AG04450 (cell line): ENCODE measurements around the gene NEK8. TPM values are rescaled to one million over a fixed set of nuclear protein-coding genes. Genes with fewer than 3 reads are reported as not detected.
"Not testable (repeated sequence)": the region's sequence is repeated elsewhere in the genome, so short reads cannot be mapped to it uniquely, and the experiment has no call there.

Experiments used
- CTCF ChIA-PET: fragments of 300-600, 350-600 bp; formaldehyde crosslinking; extraction: SDS; loops from one replicate; lab custom pipeline; 2022; ENCODE audit warnings: antibody characterized with exemption, inconsistent platforms; lab: Charles Lee
- POLR2A ChIA-PET: fragments of 350-600 bp; formaldehyde crosslinking; extraction: SDS; loops from one replicate; lab custom pipeline; 2021; ENCODE audit warnings: antibody characterized with exemption, inconsistent platforms; lab: Yijun Ruan, JAX
- DNase-seq: peaks from one replicate; pipeline ENCODE4 v3.0.0-alpha.2; 2011; ENCODE audit warnings: low read depth, low spot score
- H3K27ac ChIP-seq: one replicate; pipeline ENCODE4 v1.5.1; 2012; ENCODE audit warnings: low read depth, low read length, control low read depth
- H3K27me3 ChIP-seq: one replicate; pipeline ENCODE4 v1.6.0; 2012; ENCODE audit warnings: low read length; ENCODE audit not compliant: control insufficient read depth, insufficient read depth
- H3K4me3 ChIP-seq: 2 replicates; pipeline ENCODE4 v1.5.1; 2011; ENCODE audit warnings: mild to moderate bottlenecking, low read depth, low read length, control low read depth
- H3K9me3 ChIP-seq: 2 replicates; pipeline ENCODE4 v1.5.1; 2012; ENCODE audit warnings: low read length; ENCODE audit not compliant: control insufficient read depth, insufficient read depth
- CTCF ChIP-seq: IDR thresholded peaks from 2 replicates; pipeline ENCODE4 v1.5.1; 2011; ENCODE audit warnings: low read depth, low read length, control low read depth, inconsistent platforms
- polyA plus RNA-seq: library from polyadenylated mRNA; depleted of rRNA; stranded (reverse); fragments of >200 nt; gene quantifications from 2 replicates; pipeline ENCODE4 v1.2.3, GENCODE V29; 2011

The NEK8 gene
- polyA plus RNA-seq, 1 experiment, result 2.5 TPM

GRCh38 chr17:28717578-28718332 is 10.8 kb upstream of the NEK8 start, which contains the start of gene RAB34:
RAB34 (minus strand) TSS chr17:28717868; CDS start chr17:28717266, 602 bp downstream.
- peak; percentile 15; the same call in 1 of the 2 replicates for TF ChIP-seq CTCF
- peak; percentile 74 for DNase-seq
- ChIA-PET CTCF (no interaction called here), POLR2A (no interaction called here)
- H3K9me3 ChIP-seq, result no peaks in the 10 kb centered on the region; the same call in 1 of the 2 replicates
- peak within 1 kb of the TSS; percentile 85 for H3K4me3 ChIP-seq
- peak within 1 kb of the TSS; percentile 91 for H3K27ac ChIP-seq
- H3K27me3 ChIP-seq, result no peaks in the 10 kb centered on the region

- H3K4me3 ChIP-seq, result peak overlapping the region; percentile 85
- CTCF ChIA-PET, result interaction anchor here (1.4 kb wide), 1 partner anchor 8 kb away, joined by 4 read pairs; no protein-coding TSS in a partner anchor
- POLR2A ChIA-PET, result interaction anchor here (1.4 to 2.8 kb wide), 2 partner anchors 7 to 25 kb away, joined by 4 to 40 read pairs; partner anchors contain the start of genes PROCA1 and TRAF4
- TF ChIP-seq CTCF, result no peak
- H3K9me3 ChIP-seq, result no peaks in the 10 kb centered on the region; the same call in 1 of the 2 replicates
- no peak for DNase-seq
- no peaks in the 10 kb centered on the region for H3K27me3 ChIP-seq
- peak overlapping the region; percentile 91 for H3K27ac ChIP-seq
These were observed 10.1 kb upstream of the NEK8 start for GRCh38 chr17:28718333-28719020.

- no peak for DNase-seq
- H3K27ac ChIP-seq, result peak overlapping the region; percentile 91
- no peaks in the 10 kb centered on the region for H3K27me3 ChIP-seq
- TF ChIP-seq CTCF, result no peak
- H3K4me3 ChIP-seq, result peak overlapping the region; percentile 99
- ChIA-PET CTCF (interaction anchor here (0.6 to 1.4 kb wide), 4 partner anchors 8 to 398 kb away, joined by 3 to 4 read pairs (median 4); no protein-coding TSS in a partner anchor), POLR2A (interaction anchor here (0.6 to 2.8 kb wide), 16 partner anchors 8 to 233 kb away, joined by 3 to 40 read pairs (median 6); partner anchors contain the start of genes FLOT2, NEK8, PHF12 and PROCA1)
- H3K9me3 ChIP-seq, result no peaks in the 10 kb centered on the region; the same call in 1 of the 2 replicates
These were observed 9.6 kb upstream of the NEK8 start for GRCh38 chr17:28719021-28719433.

GRCh38 chr17:28720247-28720996 is 8.2 kb upstream of the NEK8 start:
- H3K9me3 ChIP-seq, result no peaks in the 10 kb centered on the region; the same call in 1 of the 2 replicates
- H3K27me3 ChIP-seq, result no peaks in the 10 kb centered on the region
- no peak for TF ChIP-seq CTCF
- DNase-seq, result no peak
- peak overlapping the region; percentile 78 for H3K27ac ChIP-seq
- CTCF ChIA-PET, result interaction anchor here (0.9 to 1.4 kb wide), 4 partner anchors 9 to 233 kb away, joined by 3 to 4 read pairs (median 4); partner anchors contain the start of gene PROCA1
- H3K4me3 ChIP-seq, result peak overlapping the region; percentile 99
- POLR2A ChIA-PET, result interaction anchor here (0.6 to 2.8 kb wide), 10 partner anchors 8 to 1340 kb away, joined by 3 to 40 read pairs (median 7); partner anchors contain the start of genes NEK8, PROCA1 and TRAF4

- not testable (repeated sequence) for H3K27me3 ChIP-seq, H3K9me3 ChIP-seq, H3K27ac ChIP-seq, DNase-seq
- H3K4me3 ChIP-seq, result peak overlapping the region; percentile 99
- CTCF ChIA-PET, result interaction anchor here (1.0 to 1.3 kb wide), 3 partner anchors 10 to 43 kb away, joined by 3 to 11 read pairs (median 3); partner anchors contain the start of gene PROCA1
- POLR2A ChIA-PET, result interaction anchor here (1.9 to 2.8 kb wide), 2 partner anchors 10 to 74 kb away, joined by 7 to 40 read pairs; partner anchors contain the start of gene PROCA1
These were observed 7.6 kb upstream of the NEK8 start for GRCh38 chr17:28720997-28721329.
